ENCODE data around the gene SIX1.

- TF ChIP-seq, protein P1, sequence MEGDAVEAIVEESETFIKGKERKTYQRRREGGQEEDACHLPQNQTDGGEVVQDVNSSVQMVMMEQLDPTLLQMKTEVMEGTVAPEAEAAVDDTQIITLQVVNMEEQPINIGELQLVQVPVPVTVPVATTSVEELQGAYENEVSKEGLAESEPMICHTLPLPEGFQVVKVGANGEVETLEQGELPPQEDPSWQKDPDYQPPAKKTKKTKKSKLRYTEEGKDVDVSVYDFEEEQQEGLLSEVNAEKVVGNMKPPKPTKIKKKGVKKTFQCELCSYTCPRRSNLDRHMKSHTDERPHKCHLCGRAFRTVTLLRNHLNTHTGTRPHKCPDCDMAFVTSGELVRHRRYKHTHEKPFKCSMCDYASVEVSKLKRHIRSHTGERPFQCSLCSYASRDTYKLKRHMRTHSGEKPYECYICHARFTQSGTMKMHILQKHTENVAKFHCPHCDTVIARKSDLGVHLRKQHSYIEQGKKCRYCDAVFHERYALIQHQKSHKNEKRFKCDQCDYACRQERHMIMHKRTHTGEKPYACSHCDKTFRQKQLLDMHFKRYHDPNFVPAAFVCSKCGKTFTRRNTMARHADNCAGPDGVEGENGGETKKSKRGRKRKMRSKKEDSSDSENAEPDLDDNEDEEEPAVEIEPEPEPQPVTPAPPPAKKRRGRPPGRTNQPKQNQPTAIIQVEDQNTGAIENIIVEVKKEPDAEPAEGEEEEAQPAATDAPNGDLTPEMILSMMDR (IDR thresholded peaks at IDR 0.05) = no peak
- TF ChIP-seq EP300 (IDR thresholded peaks at IDR 0.05) (no peak), POLR2A (IDR thresholded peaks at IDR 0.05) (no peak)
These were observed 4.6 kb downstream of the SIX1 start for GRCh38 chr14:60644666-60645065.

Measured in gastroesophageal sphincter (tissue), 3 donors.